B cell (primary cell): ENCODE data around the gene MYO10.

Experiments used
- EZH2 ChIP-seq: IDR thresholded peaks from 2 replicates; pipeline ENCODE4 v1.6.1; 2012; ENCODE audit warnings: borderline replicate concordance, low read depth, mild to moderate bottlenecking, moderate library complexity, low read length; ENCODE audit not compliant: insufficient read depth, poor library complexity, severe bottlenecking
- TF ChIP-seq, protein P1 (sequence below): fragments of 200-600 bp; IDR thresholded peaks from one replicate; pipeline ENCODE4 v1.8.0; 2022; ENCODE audit warnings: antibody characterized with exemption, mild to moderate bottlenecking

GRCh38 chr5:16644301-16644889 lies 291.7 kb downstream of the MYO10 start:
- TF ChIP-seq, protein P1, sequence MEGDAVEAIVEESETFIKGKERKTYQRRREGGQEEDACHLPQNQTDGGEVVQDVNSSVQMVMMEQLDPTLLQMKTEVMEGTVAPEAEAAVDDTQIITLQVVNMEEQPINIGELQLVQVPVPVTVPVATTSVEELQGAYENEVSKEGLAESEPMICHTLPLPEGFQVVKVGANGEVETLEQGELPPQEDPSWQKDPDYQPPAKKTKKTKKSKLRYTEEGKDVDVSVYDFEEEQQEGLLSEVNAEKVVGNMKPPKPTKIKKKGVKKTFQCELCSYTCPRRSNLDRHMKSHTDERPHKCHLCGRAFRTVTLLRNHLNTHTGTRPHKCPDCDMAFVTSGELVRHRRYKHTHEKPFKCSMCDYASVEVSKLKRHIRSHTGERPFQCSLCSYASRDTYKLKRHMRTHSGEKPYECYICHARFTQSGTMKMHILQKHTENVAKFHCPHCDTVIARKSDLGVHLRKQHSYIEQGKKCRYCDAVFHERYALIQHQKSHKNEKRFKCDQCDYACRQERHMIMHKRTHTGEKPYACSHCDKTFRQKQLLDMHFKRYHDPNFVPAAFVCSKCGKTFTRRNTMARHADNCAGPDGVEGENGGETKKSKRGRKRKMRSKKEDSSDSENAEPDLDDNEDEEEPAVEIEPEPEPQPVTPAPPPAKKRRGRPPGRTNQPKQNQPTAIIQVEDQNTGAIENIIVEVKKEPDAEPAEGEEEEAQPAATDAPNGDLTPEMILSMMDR: no peak
- TF ChIP-seq EZH2: no peak
